ENCODE measurements around the gene ASCL5.

Gene ASCL5

DNA sequence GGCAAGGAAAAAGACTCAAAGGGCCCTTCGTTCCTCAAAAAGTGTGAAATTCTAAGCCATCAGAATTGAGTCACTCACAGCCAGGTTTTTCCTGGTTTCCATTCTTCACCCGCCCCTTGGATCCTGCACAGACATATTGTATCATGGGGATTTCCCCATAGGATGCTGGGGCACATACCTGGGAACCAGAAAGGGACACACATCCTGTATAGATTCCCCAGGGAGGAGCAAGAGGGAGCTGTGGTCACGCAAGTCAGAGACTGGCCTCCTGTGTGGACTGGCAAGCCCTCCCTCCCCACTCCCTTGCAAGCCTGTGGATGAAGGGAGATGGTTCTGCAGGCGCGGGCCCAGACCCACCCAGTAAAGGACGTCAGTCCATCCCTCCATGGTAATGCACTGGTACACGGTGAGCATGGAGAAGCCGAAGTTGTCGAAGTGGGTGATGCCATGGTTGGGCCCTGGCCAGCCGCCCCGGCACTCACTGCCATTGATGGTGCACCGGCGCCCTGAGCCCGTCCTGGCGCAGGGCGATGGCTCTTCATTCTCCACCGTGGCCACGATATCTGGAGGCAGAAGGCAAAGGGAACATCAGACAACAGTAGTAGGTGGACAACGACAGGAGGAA is 38.0 kb downstream of the ASCL5 start:
- H3K27me3 ChIP-seq (ENCODE audit: control insufficient read depth, insufficient read depth, low read length, poor library complexity, severe bottlenecking) = no peaks in the 10 kb centered on the region
- H3K4me1 ChIP-seq (ENCODE audit: control insufficient read depth, insufficient read depth, low read length) = peaks cover 16% of the 10 kb centered on the region
- no peak overlapping the region for H3K27ac ChIP-seq (ENCODE audit: insufficient read depth, low read depth, low read length, poor library complexity, severe bottlenecking)
- H3K9me3 ChIP-seq (ENCODE audit: control insufficient read depth, low read length) = no peaks in the 10 kb centered on the region
- H3K4me3 ChIP-seq (ENCODE audit: insufficient read depth, low read depth, low read length) = no peak overlapping the region
- no peaks in the 10 kb centered on the region for H3K36me3 ChIP-seq (ENCODE audit: control insufficient read depth, insufficient read depth, low read length)
- WGBS, 2 experiments = 96 to 97% methylated on average over 19 of the region's 19 CpGs

DNA sequence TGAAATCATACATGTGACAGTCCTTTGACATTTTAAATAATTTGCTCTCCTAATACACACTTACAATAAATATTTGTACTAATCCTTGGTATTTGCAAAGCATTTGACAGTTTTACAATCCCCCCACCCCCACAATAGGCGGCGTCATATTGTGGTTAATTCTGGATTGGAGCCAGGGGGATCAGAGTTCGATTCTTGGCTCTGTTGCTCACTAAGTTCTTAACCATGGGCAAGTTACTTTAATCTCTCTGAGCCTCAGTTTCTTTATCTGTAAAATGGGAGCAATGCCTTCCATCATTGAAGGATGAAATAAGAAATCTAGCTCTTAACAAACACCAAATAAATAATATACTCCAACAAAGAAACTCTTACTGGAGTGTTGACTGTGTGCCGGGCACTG is 38.6 kb downstream of the ASCL5 start:
- no peak overlapping the region for H3K27ac ChIP-seq (ENCODE audit: insufficient read depth, low read depth, low read length, poor library complexity, severe bottlenecking)
- H3K9me3 ChIP-seq (ENCODE audit: control insufficient read depth, low read length) = no peaks in the 10 kb centered on the region
- peaks cover 16% of the 10 kb centered on the region for H3K4me1 ChIP-seq (ENCODE audit: control insufficient read depth, insufficient read depth, low read length)
- no peaks in the 10 kb centered on the region for H3K27me3 ChIP-seq (ENCODE audit: control insufficient read depth, insufficient read depth, low read length, poor library complexity, severe bottlenecking)
- H3K4me3 ChIP-seq (ENCODE audit: insufficient read depth, low read depth, low read length) = no peak overlapping the region
- WGBS, 2 experiments = 93 to 95% methylated on average over 3 of the region's 4 CpGs
- H3K36me3 ChIP-seq (ENCODE audit: control insufficient read depth, insufficient read depth, low read length) = no peaks in the 10 kb centered on the region

DNA sequence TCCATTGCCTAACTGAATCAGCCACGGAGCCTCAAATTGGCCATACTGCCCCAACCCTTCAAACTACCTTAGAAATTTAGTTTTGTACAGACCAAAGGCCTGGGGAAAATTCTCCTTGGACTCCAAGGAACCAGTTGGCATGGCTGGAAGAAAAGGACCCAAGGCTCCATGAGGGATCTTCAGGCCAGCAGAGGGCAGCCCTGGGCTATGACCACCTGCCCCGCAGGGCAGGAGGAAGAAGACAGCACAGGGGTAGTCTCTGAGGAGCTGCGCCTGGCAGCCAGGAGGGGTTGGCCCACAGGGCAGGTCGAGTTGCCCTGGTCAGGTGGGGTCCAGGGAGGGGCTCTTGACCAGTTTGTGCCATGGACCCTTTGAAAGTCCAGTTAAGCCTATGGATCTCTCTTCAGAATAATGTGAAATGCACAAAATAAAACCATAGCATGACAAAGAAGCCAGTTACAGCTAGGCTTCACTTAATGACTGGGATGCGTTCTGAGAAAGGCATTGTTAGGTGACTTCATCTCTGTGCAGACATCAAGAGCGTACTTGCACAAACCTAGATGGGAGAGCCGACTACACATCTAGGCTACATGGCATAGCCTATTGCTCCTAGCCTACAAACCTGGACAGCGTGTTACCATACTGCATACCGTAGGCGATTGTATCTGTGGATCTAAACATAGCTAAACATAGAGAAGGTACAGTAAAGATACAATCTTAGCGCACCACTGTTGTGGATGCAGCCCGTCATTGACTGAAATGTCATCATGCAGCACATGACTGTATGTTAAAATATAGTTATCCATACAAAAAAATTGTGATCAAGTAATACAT is 40.9 kb downstream of the ASCL5 start:
- H3K4me1 ChIP-seq (ENCODE audit: control insufficient read depth, insufficient read depth, low read length) = peaks cover 16% of the 10 kb centered on the region
- no peaks in the 10 kb centered on the region for H3K9me3 ChIP-seq (ENCODE audit: control insufficient read depth, low read length)
- no peak overlapping the region for H3K27ac ChIP-seq (ENCODE audit: insufficient read depth, low read depth, low read length, poor library complexity, severe bottlenecking)
- H3K36me3 ChIP-seq (ENCODE audit: control insufficient read depth, insufficient read depth, low read length) = no peaks in the 10 kb centered on the region
- no peaks in the 10 kb centered on the region for H3K27me3 ChIP-seq (ENCODE audit: control insufficient read depth, insufficient read depth, low read length, poor library complexity, severe bottlenecking)
- WGBS, 2 experiments = 67 to 70% methylated on average over 12 of the region's 12 CpGs
- H3K4me3 ChIP-seq (ENCODE audit: insufficient read depth, low read depth, low read length) = no peak overlapping the region

DNA sequence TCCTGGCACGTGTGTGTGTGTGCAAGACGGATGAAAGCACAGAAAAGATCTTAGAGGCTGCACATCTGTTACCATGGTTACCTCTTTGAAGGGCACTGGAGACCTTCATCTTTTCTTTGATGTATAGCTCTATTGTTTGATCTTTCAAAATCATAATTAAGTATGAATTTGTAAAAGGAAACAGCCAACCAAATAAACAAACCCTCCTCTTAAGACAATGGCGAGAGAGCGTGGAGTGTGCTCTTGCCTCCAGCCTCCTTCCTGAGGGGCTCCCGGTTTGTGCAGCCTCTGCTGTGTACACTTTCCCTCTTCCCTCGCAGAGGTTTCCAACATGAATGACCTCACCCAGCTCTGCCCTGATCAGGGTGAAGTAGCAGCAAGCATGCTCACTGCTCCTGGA is 42.7 kb downstream of the ASCL5 start:
- H3K4me3 ChIP-seq (ENCODE audit: insufficient read depth, low read depth, low read length) = no peak overlapping the region
- H3K36me3 ChIP-seq (ENCODE audit: control insufficient read depth, insufficient read depth, low read length) = no peaks in the 10 kb centered on the region
- WGBS, 2 experiments = 85 to 89% methylated on average over 6 of the region's 6 CpGs
- H3K27ac ChIP-seq (ENCODE audit: insufficient read depth, low read depth, low read length, poor library complexity, severe bottlenecking) = no peak overlapping the region
- peaks cover 4% of the 10 kb centered on the region for H3K4me1 ChIP-seq (ENCODE audit: control insufficient read depth, insufficient read depth, low read length)
- no peaks in the 10 kb centered on the region for H3K27me3 ChIP-seq (ENCODE audit: control insufficient read depth, insufficient read depth, low read length, poor library complexity, severe bottlenecking)
- H3K9me3 ChIP-seq (ENCODE audit: control insufficient read depth, low read length) = no peaks in the 10 kb centered on the region

- Histone ChIP-seq H3K27ac (ENCODE audit: insufficient read depth, low read depth, low read length, poor library complexity, severe bottlenecking) (no peak overlapping the region), H3K4me3 (ENCODE audit: insufficient read depth, low read depth, low read length) (no peak overlapping the region), H3K36me3 (ENCODE audit: control insufficient read depth, insufficient read depth, low read length) (no peaks in the 10 kb centered on the region)
Observed at GRCh38 chr1:201083741-201084140, 43.2 kb downstream of the ASCL5 start.

GRCh38 chr1:201080135-201080534 is 46.8 kb downstream of the ASCL5 start:
- no peaks in the 10 kb centered on the region for H3K9me3 ChIP-seq (ENCODE audit: control insufficient read depth, low read length)
- WGBS, 2 experiments = 95 to 100% methylated on average over 1 to 3 of the region's 3 CpGs
- H3K4me3 ChIP-seq (ENCODE audit: insufficient read depth, low read depth, low read length) = no peak overlapping the region
- no peaks in the 10 kb centered on the region for H3K4me1 ChIP-seq (ENCODE audit: control insufficient read depth, insufficient read depth, low read length)
- H3K36me3 ChIP-seq (ENCODE audit: control insufficient read depth, insufficient read depth, low read length) = no peaks in the 10 kb centered on the region
- H3K27me3 ChIP-seq (ENCODE audit: control insufficient read depth, insufficient read depth, low read length, poor library complexity, severe bottlenecking) = no peaks in the 10 kb centered on the region
- no peak overlapping the region for H3K27ac ChIP-seq (ENCODE audit: insufficient read depth, low read depth, low read length, poor library complexity, severe bottlenecking)

More at GRCh38 chr1:201083741-201084140, 43.2 kb downstream of the ASCL5 start:
- Histone ChIP-seq H3K27me3 (ENCODE audit: control insufficient read depth, insufficient read depth, low read length, poor library complexity, severe bottlenecking) (no peaks in the 10 kb centered on the region), H3K9me3 (ENCODE audit: control insufficient read depth, low read length) (no peaks in the 10 kb centered on the region), H3K4me1 (ENCODE audit: control insufficient read depth, insufficient read depth, low read length) (no peaks in the 10 kb centered on the region)
- 93 to 96% methylated on average over 2 to 3 of the region's 3 CpGs for WGBS, 2 experiments

DNA sequence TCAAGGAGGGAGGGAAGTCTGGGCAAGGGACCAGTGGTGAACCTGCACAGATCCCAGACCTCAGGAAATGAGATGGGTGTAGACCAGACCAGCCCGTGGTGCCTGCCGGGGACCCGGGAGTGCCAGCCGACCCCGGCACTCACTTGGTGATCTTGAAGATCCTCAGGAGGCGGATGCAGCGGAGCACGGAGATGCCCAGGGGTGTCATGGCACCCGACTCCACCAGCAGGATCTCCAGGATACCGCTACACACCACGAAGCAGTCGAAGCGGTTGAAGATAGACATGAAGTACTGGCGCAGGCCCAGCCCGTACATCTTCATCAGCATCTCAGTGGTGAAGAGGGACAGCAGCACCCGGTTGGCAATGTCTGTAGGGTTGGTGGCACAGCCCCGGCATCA is 49.2 kb downstream of the ASCL5 start:
- Histone ChIP-seq H3K4me3 (ENCODE audit: insufficient read depth, low read depth, low read length) (no peak overlapping the region), H3K4me1 (ENCODE audit: control insufficient read depth, insufficient read depth, low read length) (no peaks in the 10 kb centered on the region), H3K36me3 (ENCODE audit: control insufficient read depth, insufficient read depth, low read length) (no peaks in the 10 kb centered on the region), H3K9me3 (ENCODE audit: control insufficient read depth, low read length) (no peaks in the 10 kb centered on the region), H3K27me3 (ENCODE audit: control insufficient read depth, insufficient read depth, low read length, poor library complexity, severe bottlenecking) (no peaks in the 10 kb centered on the region), H3K27ac (ENCODE audit: insufficient read depth, low read depth, low read length, poor library complexity, severe bottlenecking) (no peak overlapping the region)
- 94 to 95% methylated on average over 17 of the region's 17 CpGs for WGBS, 2 experiments

DNA sequence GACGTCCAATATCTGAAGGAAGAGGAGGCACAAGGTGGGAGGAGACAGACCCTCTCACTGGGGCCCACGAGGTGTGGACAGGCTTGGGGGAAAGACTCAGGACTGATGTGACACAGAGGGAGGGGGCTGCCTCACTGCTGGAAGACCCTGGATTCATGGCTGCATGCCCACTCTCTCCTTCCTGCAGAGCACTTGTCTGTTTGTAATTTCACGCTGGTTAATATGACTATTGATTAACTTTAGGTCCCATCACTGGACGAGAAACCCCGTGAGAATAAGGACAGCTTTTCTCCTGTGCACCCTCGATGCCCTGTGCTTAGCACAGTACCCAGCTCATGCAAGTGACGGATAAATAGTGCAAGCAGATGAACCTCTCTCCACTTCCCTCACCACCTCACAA is 49.9 kb downstream of the ASCL5 start:
- H3K4me3 ChIP-seq (ENCODE audit: insufficient read depth, low read depth, low read length) = no peak overlapping the region
- no peaks in the 10 kb centered on the region for H3K4me1 ChIP-seq (ENCODE audit: control insufficient read depth, insufficient read depth, low read length)
- no peak overlapping the region for H3K27ac ChIP-seq (ENCODE audit: insufficient read depth, low read depth, low read length, poor library complexity, severe bottlenecking)
- H3K36me3 ChIP-seq (ENCODE audit: control insufficient read depth, insufficient read depth, low read length) = no peaks in the 10 kb centered on the region
- no peaks in the 10 kb centered on the region for H3K27me3 ChIP-seq (ENCODE audit: control insufficient read depth, insufficient read depth, low read length, poor library complexity, severe bottlenecking)
- no peaks in the 10 kb centered on the region for H3K9me3 ChIP-seq (ENCODE audit: control insufficient read depth, low read length)
- 91% methylated on average over 7 of the region's 7 CpGs for WGBS, 2 experiments

- H3K27me3 ChIP-seq (ENCODE audit: control insufficient read depth, insufficient read depth, low read length, poor library complexity, severe bottlenecking) = no peaks in the 10 kb centered on the region
- H3K9me3 ChIP-seq (ENCODE audit: control insufficient read depth, low read length) = no peaks in the 10 kb centered on the region
- no peak overlapping the region for H3K27ac ChIP-seq (ENCODE audit: insufficient read depth, low read depth, low read length, poor library complexity, severe bottlenecking)
- H3K36me3 ChIP-seq (ENCODE audit: control insufficient read depth, insufficient read depth, low read length) = no peaks in the 10 kb centered on the region
- 80 to 82% methylated on average over 7 of the region's 7 CpGs for WGBS, 2 experiments
- no peaks in the 10 kb centered on the region for H3K4me1 ChIP-seq (ENCODE audit: control insufficient read depth, insufficient read depth, low read length)
- no peak overlapping the region for H3K4me3 ChIP-seq (ENCODE audit: insufficient read depth, low read depth, low read length)
Observed at GRCh38 chr1:201076092-201076491, 50.9 kb downstream of the ASCL5 start.

DNA sequence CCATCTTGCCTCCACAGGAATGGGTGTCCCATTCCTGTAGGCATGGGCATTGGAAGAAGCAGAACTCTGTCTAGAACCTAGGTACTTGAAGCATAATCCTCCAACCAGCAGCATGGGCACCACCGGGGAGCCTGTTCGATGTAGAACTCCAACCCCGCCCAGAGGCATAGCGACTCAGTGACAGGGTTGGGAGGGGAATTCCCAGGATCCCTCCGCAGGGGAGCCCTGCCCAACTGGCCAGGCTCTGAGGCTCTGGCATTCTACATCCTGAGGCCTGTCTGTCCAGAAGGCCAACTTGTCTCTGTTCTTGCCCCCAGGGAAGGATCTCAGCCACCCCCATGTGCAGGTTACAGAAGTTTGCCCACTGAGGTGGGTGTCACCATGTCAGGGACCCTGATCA is 53.0 kb downstream of the ASCL5 start:
- no peaks in the 10 kb centered on the region for H3K9me3 ChIP-seq (ENCODE audit: control insufficient read depth, low read length)
- no peak overlapping the region for H3K27ac ChIP-seq (ENCODE audit: insufficient read depth, low read depth, low read length, poor library complexity, severe bottlenecking)
- peaks cover 12% of the 10 kb centered on the region for H3K4me1 ChIP-seq (ENCODE audit: control insufficient read depth, insufficient read depth, low read length)
- H3K4me3 ChIP-seq (ENCODE audit: insufficient read depth, low read depth, low read length) = no peak overlapping the region
- H3K27me3 ChIP-seq (ENCODE audit: control insufficient read depth, insufficient read depth, low read length, poor library complexity, severe bottlenecking) = no peaks in the 10 kb centered on the region
- WGBS, 2 experiments = 86 to 88% methylated on average over 5 of the region's 5 CpGs
- no peaks in the 10 kb centered on the region for H3K36me3 ChIP-seq (ENCODE audit: control insufficient read depth, insufficient read depth, low read length)

Data from ectodermal cell (in vitro differentiated cells).